Keratinocyte (primary cell): ENCODE data around the gene CCDC85C. TPM values are rescaled to one million over a fixed set of nuclear protein-coding genes. Genes with fewer than 3 reads are reported as not detected.

ENCODE experiments used
- DNase-seq: peaks from one replicate; pipeline ENCODE4 v3.0.0-alpha.2; 2011; ENCODE audit warnings: low read depth, missing footprints, low spot score
- FAIRE-seq: peaks from 2 replicates; lab custom pipeline; 2011; peaks lifted over from hg19 to GRCh38; lab: Jason Lieb, UNC
- H2AFZ ChIP-seq: 2 replicates; pipeline ENCODE4 v1.6.0; 2012; ENCODE audit warnings: low read length, control low read depth, inconsistent platforms; ENCODE audit not compliant: control insufficient read depth
- H3K27ac ChIP-seq: 2 replicates; pipeline ENCODE4 v1.5.1; 2011; ENCODE audit warnings: low read length; ENCODE audit not compliant: control insufficient read depth, insufficient read depth
- H3K27me3 ChIP-seq: 3 replicates; pipeline ENCODE4 v1.6.0; 2011; ENCODE audit warnings: low read length; ENCODE audit not compliant: control insufficient read depth, insufficient read depth; ENCODE audit errors: extremely low read depth
- H3K36me3 ChIP-seq, 2 experiments: 2 replicates in 1 of 2; 3 replicates in 1 of 2; pipeline ENCODE4 v1.5.1; 2011; ENCODE audit warnings: low read length in 2 of 2, mild to moderate bottlenecking in 1 of 2; ENCODE audit not compliant: control insufficient read depth in 2 of 2, insufficient read depth in 2 of 2; ENCODE audit errors: extremely low read depth in 1 of 2
- H3K4me1 ChIP-seq: 3 replicates; pipeline ENCODE4 v1.5.1; 2011; ENCODE audit warnings: low read length; ENCODE audit not compliant: control insufficient read depth, insufficient read depth; ENCODE audit errors: extremely low read depth
- H3K4me2 ChIP-seq: 3 replicates; pipeline ENCODE4 v1.6.0; 2011; ENCODE audit warnings: low read depth, low read length; ENCODE audit not compliant: control insufficient read depth, insufficient read depth; ENCODE audit errors: extremely low read depth
- H3K4me3 ChIP-seq, 3 experiments: fragments of 200-600 bp in 1 of 3; sonication (generic) in 1 of 3; 2 replicates in 2 of 3; 3 replicates in 1 of 3; pipeline ENCODE4 v1.5.1; 2011 to 2016; ENCODE audit warnings: low read length in 3 of 3, mild to moderate bottlenecking in 3 of 3, control low read depth in 2 of 3, inconsistent platforms in 1 of 3, low read depth in 1 of 3, mixed read lengths in 1 of 3, mixed run types in 1 of 3, moderate library complexity in 1 of 3; ENCODE audit not compliant: control insufficient read depth in 2 of 3, insufficient read depth in 2 of 3; ENCODE audit errors: extremely low read depth in 1 of 3
- H3K79me2 ChIP-seq: 2 replicates; pipeline ENCODE4 v1.6.0; 2012; ENCODE audit warnings: low read length; ENCODE audit not compliant: control insufficient read depth, insufficient read depth
- H3K9ac ChIP-seq: 3 replicates; pipeline ENCODE4 v1.6.0; 2011; ENCODE audit warnings: low read length; ENCODE audit not compliant: control insufficient read depth, insufficient read depth; ENCODE audit errors: extremely low read depth
- H3K9me1 ChIP-seq: 3 replicates; pipeline ENCODE4 v1.6.0; 2011; ENCODE audit warnings: low read length; ENCODE audit not compliant: control insufficient read depth, insufficient read depth; ENCODE audit errors: extremely low read depth
- H3K9me3 ChIP-seq: 2 replicates; pipeline ENCODE4 v1.5.1; 2012; ENCODE audit warnings: low read depth, low read length; ENCODE audit not compliant: control insufficient read depth
- H4K20me1 ChIP-seq: 3 replicates; pipeline ENCODE4 v1.6.0; 2011; ENCODE audit warnings: low read length; ENCODE audit not compliant: control insufficient read depth, insufficient read depth; ENCODE audit errors: extremely low read depth
- EZH2 ChIP-seq: IDR thresholded peaks from one replicate; pipeline ENCODE4 v1.6.1; 2012; ENCODE audit warnings: inconsistent platforms, mild to moderate bottlenecking, low read length, moderate library complexity
- dilution Hi-C: fragments of 300-500 bp; cut with MboI; formaldehyde crosslinking; loops from one replicate; pipeline ENCODE4 v1.7.0; 2020; ENCODE audit warnings: low sequenced_read_pairs; ENCODE audit not compliant: extremely low pct_ligation_motif_present
- polyA plus RNA-seq, 5 experiments: library from polyadenylated mRNA; depleted of rRNA in 3 of 5; stranded (reverse) in 3 of 5; stranded (forward) in 1 of 5; unstranded in 1 of 5; fragments of >200 nt; gene quantifications; 1 replicate in 1 of 5; 2 replicates in 3 of 5; 3 replicates in 1 of 5; pipeline versions ENCODE4 v1.2.1 to v1.2.3, GENCODE V29; 2011 to 2012; ENCODE audit warnings: missing spikeins in 2 of 5, low read depth in 1 of 5, low replicate concordance in 1 of 5
- TF ChIP-seq, protein P1 (sequence below), 3 experiments: IDR thresholded peaks in 1 of 3; conservative IDR thresholded peaks in 1 of 3; optimal IDR thresholded peaks in 1 of 3; 2 replicates in 2 of 3; 3 replicates in 1 of 3; pipeline versions ENCODE3 to v1.5.1; 2011; ENCODE audit warnings: low read length in 3 of 3, mild to moderate bottlenecking in 3 of 3, moderate library complexity in 2 of 3, control low read depth in 1 of 3, inconsistent platforms in 1 of 3; ENCODE audit not compliant: insufficient read depth in 2 of 3; ENCODE audit errors: extremely low read depth in 1 of 3

CCDC85C gene
- polyA plus RNA-seq, 1 donor (not counting 4 experiments of a cell fraction or from before 2014, with no cell fraction given) = 13.2 TPM

DNA sequence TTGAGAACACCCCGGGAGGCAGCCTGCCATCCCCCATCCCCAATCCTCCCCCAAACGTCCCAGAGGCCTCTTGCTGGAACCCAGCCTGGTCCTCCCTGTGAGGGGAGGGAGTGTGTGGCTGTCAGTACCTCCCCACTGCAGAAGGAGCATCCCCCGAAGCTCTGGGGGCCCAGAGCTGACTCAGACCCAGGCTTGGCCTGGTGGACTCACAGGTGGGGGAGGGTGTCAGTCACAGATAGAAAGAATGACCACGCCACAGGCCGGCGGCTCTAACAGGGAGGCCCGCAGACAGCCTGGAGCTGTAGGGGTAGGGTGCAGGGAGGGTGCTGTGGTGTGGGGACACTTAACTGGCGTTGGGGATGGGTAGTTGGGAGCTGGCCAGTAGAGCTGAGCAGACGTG is 46.2 kb upstream of the CCDC85C start:
- FAIRE-seq = no peak
- no peaks in the 10 kb centered on the region for H3K9me1 ChIP-seq

DNA sequence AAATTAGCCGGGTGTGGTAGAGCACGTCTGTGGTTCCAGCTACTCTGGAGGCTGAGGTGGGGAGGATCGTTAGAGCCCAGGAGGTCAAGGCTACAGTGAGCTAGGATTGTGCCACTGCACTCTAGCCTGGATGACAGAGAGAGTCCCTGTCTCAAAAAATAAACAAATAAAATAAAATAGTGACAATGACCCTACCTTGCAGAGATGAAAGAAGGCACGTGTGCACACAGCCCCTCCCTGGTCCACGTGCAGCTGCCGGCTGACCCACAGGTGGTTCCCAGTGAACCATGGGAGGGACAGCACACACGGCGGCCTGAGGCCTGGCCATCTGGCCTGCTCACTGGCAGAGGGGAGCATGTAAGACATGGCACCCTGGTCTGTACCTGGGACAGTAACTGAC is 45.6 kb upstream of the CCDC85C start:
- H3K9me1 ChIP-seq = no peaks in the 10 kb centered on the region
- DNase-seq (no peak), FAIRE-seq (no peak)
- no peak overlapping the region for H3K4me3 ChIP-seq
- H3K79me2 ChIP-seq = no peaks in the 10 kb centered on the region
- no peaks in the 10 kb centered on the region for H3K36me3 ChIP-seq
- no peaks in the 10 kb centered on the region for H4K20me1 ChIP-seq
- H3K9me3 ChIP-seq = no peaks in the 10 kb centered on the region
- H2AFZ ChIP-seq = no peak overlapping the region
- dilution Hi-C loops = no loop called here
- no peak overlapping the region for H3K27ac ChIP-seq
- H3K9ac ChIP-seq = no peak overlapping the region
- H3K27me3 ChIP-seq = peaks cover 27% of the 10 kb centered on the region
- TF ChIP-seq, protein P1, sequence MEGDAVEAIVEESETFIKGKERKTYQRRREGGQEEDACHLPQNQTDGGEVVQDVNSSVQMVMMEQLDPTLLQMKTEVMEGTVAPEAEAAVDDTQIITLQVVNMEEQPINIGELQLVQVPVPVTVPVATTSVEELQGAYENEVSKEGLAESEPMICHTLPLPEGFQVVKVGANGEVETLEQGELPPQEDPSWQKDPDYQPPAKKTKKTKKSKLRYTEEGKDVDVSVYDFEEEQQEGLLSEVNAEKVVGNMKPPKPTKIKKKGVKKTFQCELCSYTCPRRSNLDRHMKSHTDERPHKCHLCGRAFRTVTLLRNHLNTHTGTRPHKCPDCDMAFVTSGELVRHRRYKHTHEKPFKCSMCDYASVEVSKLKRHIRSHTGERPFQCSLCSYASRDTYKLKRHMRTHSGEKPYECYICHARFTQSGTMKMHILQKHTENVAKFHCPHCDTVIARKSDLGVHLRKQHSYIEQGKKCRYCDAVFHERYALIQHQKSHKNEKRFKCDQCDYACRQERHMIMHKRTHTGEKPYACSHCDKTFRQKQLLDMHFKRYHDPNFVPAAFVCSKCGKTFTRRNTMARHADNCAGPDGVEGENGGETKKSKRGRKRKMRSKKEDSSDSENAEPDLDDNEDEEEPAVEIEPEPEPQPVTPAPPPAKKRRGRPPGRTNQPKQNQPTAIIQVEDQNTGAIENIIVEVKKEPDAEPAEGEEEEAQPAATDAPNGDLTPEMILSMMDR (optimal IDR thresholded peaks at IDR 0.05 in 1 of 3, IDR thresholded peaks at IDR 0.05 in 1 of 3, conservative IDR thresholded peaks at IDR 0.05 in 1 of 3; ENCODE audit: extremely low read depth in 1 of 3, insufficient read depth in 2 of 3, low read length in 3 of 3) = no peak
- no peak for TF ChIP-seq EZH2
- H3K4me1 ChIP-seq = no peaks in the 10 kb centered on the region
- no peak overlapping the region for H3K4me2 ChIP-seq

More for the DNA sequence above, 46.2 kb upstream of the CCDC85C start:
- H3K36me3 ChIP-seq = no peaks in the 10 kb centered on the region
- H3K9me3 ChIP-seq = no peaks in the 10 kb centered on the region
- no peaks in the 10 kb centered on the region for H4K20me1 ChIP-seq
- no peaks in the 10 kb centered on the region for H3K4me1 ChIP-seq
- no peak overlapping the region for H2AFZ ChIP-seq
- TF ChIP-seq, protein P1 (optimal IDR thresholded peaks at IDR 0.05 in 1 of 3, IDR thresholded peaks at IDR 0.05 in 1 of 3, conservative IDR thresholded peaks at IDR 0.05 in 1 of 3; ENCODE audit: extremely low read depth in 1 of 3, insufficient read depth in 2 of 3, low read length in 3 of 3) = no peak
- no peak for TF ChIP-seq EZH2
- H3K4me3 ChIP-seq = no peak overlapping the region
- dilution Hi-C loops = no loop called here
- H3K27me3 ChIP-seq = peaks cover 27% of the 10 kb centered on the region
- no peak for DNase-seq
- H3K4me2 ChIP-seq = no peak overlapping the region
- H3K27ac ChIP-seq = no peak overlapping the region
- H3K79me2 ChIP-seq = no peaks in the 10 kb centered on the region
- H3K9ac ChIP-seq = no peak overlapping the region
